HCT116 (cell line): ENCODE results near the gene MN1. TPM values are rescaled to one million over a fixed set of nuclear protein-coding genes. Genes with fewer than 3 reads are reported as not detected.

Source experiments
- ATAC-seq: fragments of 200-7000 bp; cut with Tn5 transposase; 2 replicates; pipeline ENCODE4 v1.9.1; 2020; ENCODE audit warnings: mild to moderate bottlenecking, moderate library complexity
- BruUV-seq: library from RNA; stranded (reverse); fragments of 400-500 nt; replicated peaks from 2 replicates; lab custom pipeline; 2021; lab: Mats Ljungman, UMichigan
- CTCF ChIA-PET: fragments of 300-600 bp; sonication (Branson Sonifier 250); formaldehyde crosslinking; loops from one replicate; lab custom pipeline; 2021; ENCODE audit warnings: antibody characterized with exemption; lab: Charles Lee
- POLR2A ChIA-PET: fragments of 300-600, 350-600 bp; sonication (Branson Sonifier 250); formaldehyde crosslinking; loops from one replicate; lab custom pipeline; 2021; ENCODE audit warnings: antibody characterized with exemption; lab: Charles Lee
- RAD21 ChIA-PET, 2 experiments: fragments of 300-600 bp; sonication (Branson Sonifier 250); formaldehyde crosslinking; loops; one replicate each; lab custom pipeline; 2023; ENCODE audit warnings: low total read pairs in 2 of 2; ENCODE audit not compliant: uncharacterized antibody in 2 of 2, unreplicated experiment in 2 of 2, low non-redundant PET in 1 of 2; lab: Charles Lee
- DNase-seq: peaks from one replicate; pipeline ENCODE4 v3.0.0-alpha.2; 2010; ENCODE audit warnings: low read depth, low spot score
- H2AFZ ChIP-seq: fragments of 200-600 bp; shearing (Covaris generic), sonication (generic); 2 replicates; pipeline ENCODE4 v1.6.1; 2017; ENCODE audit warnings: low read depth, mixed run types, mixed read lengths, antibody characterized with exemption, low read length; ENCODE audit not compliant: poor library complexity, severe bottlenecking
- H3K27ac ChIP-seq: 2 replicates; pipeline ENCODE4 v1.5.1; 2012; ENCODE audit warnings: low read depth, low read length
- H3K27me3 ChIP-seq: fragments of 200-600 bp; sonication (generic); 2 replicates; pipeline ENCODE4 v1.6.1; 2016; ENCODE audit warnings: mixed run types, low read length, mixed read lengths; ENCODE audit not compliant: insufficient read depth
- H3K36me3 ChIP-seq, 2 experiments: fragments of 200-500 bp in 1 of 2; fragments of 200-600 bp in 1 of 2; sonication (Bioruptor generic) in 1 of 2; sonication (generic) in 1 of 2; 2 replicates each; pipeline versions ENCODE4 v1.5.1 to v1.6.1; 2014 to 2016; ENCODE audit warnings: low read length in 2 of 2, inconsistent platforms in 1 of 2, mixed read lengths in 1 of 2, mixed run types in 1 of 2; ENCODE audit not compliant: insufficient read depth in 2 of 2, control insufficient read depth in 1 of 2
- H3K4me1 ChIP-seq, 2 experiments: fragments of 200-600 bp in 1 of 2; sonication (generic) in 1 of 2; 2 replicates each; pipeline versions ENCODE4 v1.5.1 to v1.6.1; 2012 to 2017; ENCODE audit warnings: low read length in 2 of 2, inconsistent platforms in 1 of 2, mild to moderate bottlenecking in 1 of 2, mixed read lengths in 1 of 2, mixed run types in 1 of 2, moderate library complexity in 1 of 2; ENCODE audit not compliant: insufficient read depth in 2 of 2, control insufficient read depth in 1 of 2
- H3K4me2 ChIP-seq: fragments of 200-600 bp; sonication (generic); 2 replicates; pipeline ENCODE4 v1.6.1; 2017; ENCODE audit warnings: mixed run types, low read length, mixed read lengths
- H3K4me3 ChIP-seq, 2 experiments: fragments of 200-600 bp in 1 of 2; sonication (generic) in 1 of 2; replicated peaks in 1 of 2; 2 replicates each; pipeline ENCODE4 v1.5.1; 2011 to 2016; ENCODE audit warnings: low read length in 2 of 2, control low read depth in 1 of 2, low read depth in 1 of 2, mild to moderate bottlenecking in 1 of 2, mixed read lengths in 1 of 2, mixed run types in 1 of 2
- H3K79me2 ChIP-seq: fragments of 200-600 bp; sonication (generic); 2 replicates; pipeline ENCODE4 v1.6.1; 2017; ENCODE audit warnings: mild to moderate bottlenecking, mixed run types, low read length, moderate library complexity, mixed read lengths; ENCODE audit not compliant: insufficient read depth
- H3K9ac ChIP-seq: fragments of 200-600 bp; sonication (generic); 2 replicates; pipeline ENCODE4 v1.6.1; 2016; ENCODE audit warnings: low read length, mixed read lengths
- H3K9me2 ChIP-seq: fragments of 200-600 bp; sonication (generic), shearing (Covaris generic); 2 replicates; pipeline ENCODE4 v1.6.1; 2017; ENCODE audit warnings: mixed run types, mild to moderate bottlenecking, moderate library complexity; ENCODE audit not compliant: insufficient read depth
- H3K9me3 ChIP-seq, 2 experiments: fragments of 200-500 bp in 1 of 2; fragments of 200-600 bp in 1 of 2; sonication (Bioruptor generic) in 1 of 2; sonication (generic) in 1 of 2; 2 replicates each; pipeline ENCODE4 v1.6.1; 2014 to 2017; ENCODE audit warnings: low read length in 2 of 2, mixed read lengths in 2 of 2, inconsistent platforms in 1 of 2, low read depth in 1 of 2, mild to moderate bottlenecking in 1 of 2, mixed run types in 1 of 2, moderate library complexity in 1 of 2; ENCODE audit not compliant: control insufficient read depth in 1 of 2, insufficient read depth in 1 of 2
- H4K20me1 ChIP-seq: fragments of 200-600 bp; sonication (generic), shearing (Covaris generic); 2 replicates; pipeline ENCODE4 v1.6.1; 2017; ENCODE audit warnings: mixed run types, mild to moderate bottlenecking, moderate library complexity; ENCODE audit not compliant: insufficient read depth
- CBX3 ChIP-seq: IDR thresholded peaks from 2 replicates; pipeline ENCODE4 v1.6.1; 2012; ENCODE audit warnings: low read depth
- ELF1 ChIP-seq: IDR thresholded peaks from 2 replicates; pipeline ENCODE4 v1.6.1; 2012; ENCODE audit warnings: low read depth, borderline replicate concordance
- JUND ChIP-seq: IDR thresholded peaks from 2 replicates; pipeline ENCODE4 v1.6.1; 2012
- SIN3A ChIP-seq: IDR thresholded peaks from 2 replicates; pipeline ENCODE4 v1.6.1; 2012; ENCODE audit warnings: low read depth
- intact Hi-C: fragments of 100-400 bp; cut with micrococcal nuclease; formaldehyde crosslinking; loops from 2 replicates; pipeline ENCODE4 v1.10.0; 2022
- total RNA-seq: library from RNA; stranded (reverse); gene quantifications from one replicate; pipeline ENCODE4 v1.2.1, GENCODE V29; 2021; ENCODE audit not compliant: unreplicated experiment
- TF ChIP-seq, protein P1 (sequence below): IDR thresholded peaks from 2 replicates; pipeline ENCODE4 v1.6.1; 2012; ENCODE audit warnings: low read depth

MN1 gene
- total RNA-seq, 1 experiment from 2014 or later, result 2.9 TPM

DNA sequence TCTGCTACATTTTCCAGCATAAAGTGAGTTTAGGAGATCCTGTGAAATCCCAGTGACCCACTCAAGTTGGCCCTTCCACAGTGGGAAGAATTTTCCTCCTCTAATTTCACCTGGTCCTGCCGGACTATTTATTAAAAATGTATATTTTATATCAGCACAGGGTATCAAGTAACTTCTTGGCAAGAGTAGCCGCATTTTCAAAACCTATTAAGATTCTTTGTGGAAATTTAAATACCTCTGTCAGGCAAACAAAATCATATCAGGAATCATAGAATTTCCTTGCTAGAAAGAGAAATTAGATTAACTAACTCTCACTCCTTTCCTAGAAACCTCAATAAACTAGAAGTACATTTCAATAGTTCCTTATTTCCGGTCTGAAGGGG is 9.7 kb downstream of the MN1 start:
- Histone ChIP-seq H3K9me2 (no peaks in the 10 kb centered on the region), H2AFZ (no peak overlapping the region), H3K4me1 (no peaks in the 10 kb centered on the region), H3K27ac (no peak overlapping the region), H3K27me3 (no peaks in the 10 kb centered on the region), H3K9ac (no peak overlapping the region), H3K4me2 (no peak overlapping the region), H3K4me3 (no peak overlapping the region), H3K36me3 (no peaks in the 10 kb centered on the region), H3K79me2 (no peaks in the 10 kb centered on the region), H3K9me3 (no peaks in the 10 kb centered on the region), H4K20me1 (no peaks in the 10 kb centered on the region)
- BruUV-seq, result no TSS peak
- intact Hi-C loops, result no loop called here
- ATAC-seq (no peak), DNase-seq (no peak)
- TF ChIP-seq SIN3A (no peak), CBX3 (no peak), ELF1 (no peak)
- TF ChIP-seq, protein P1, sequence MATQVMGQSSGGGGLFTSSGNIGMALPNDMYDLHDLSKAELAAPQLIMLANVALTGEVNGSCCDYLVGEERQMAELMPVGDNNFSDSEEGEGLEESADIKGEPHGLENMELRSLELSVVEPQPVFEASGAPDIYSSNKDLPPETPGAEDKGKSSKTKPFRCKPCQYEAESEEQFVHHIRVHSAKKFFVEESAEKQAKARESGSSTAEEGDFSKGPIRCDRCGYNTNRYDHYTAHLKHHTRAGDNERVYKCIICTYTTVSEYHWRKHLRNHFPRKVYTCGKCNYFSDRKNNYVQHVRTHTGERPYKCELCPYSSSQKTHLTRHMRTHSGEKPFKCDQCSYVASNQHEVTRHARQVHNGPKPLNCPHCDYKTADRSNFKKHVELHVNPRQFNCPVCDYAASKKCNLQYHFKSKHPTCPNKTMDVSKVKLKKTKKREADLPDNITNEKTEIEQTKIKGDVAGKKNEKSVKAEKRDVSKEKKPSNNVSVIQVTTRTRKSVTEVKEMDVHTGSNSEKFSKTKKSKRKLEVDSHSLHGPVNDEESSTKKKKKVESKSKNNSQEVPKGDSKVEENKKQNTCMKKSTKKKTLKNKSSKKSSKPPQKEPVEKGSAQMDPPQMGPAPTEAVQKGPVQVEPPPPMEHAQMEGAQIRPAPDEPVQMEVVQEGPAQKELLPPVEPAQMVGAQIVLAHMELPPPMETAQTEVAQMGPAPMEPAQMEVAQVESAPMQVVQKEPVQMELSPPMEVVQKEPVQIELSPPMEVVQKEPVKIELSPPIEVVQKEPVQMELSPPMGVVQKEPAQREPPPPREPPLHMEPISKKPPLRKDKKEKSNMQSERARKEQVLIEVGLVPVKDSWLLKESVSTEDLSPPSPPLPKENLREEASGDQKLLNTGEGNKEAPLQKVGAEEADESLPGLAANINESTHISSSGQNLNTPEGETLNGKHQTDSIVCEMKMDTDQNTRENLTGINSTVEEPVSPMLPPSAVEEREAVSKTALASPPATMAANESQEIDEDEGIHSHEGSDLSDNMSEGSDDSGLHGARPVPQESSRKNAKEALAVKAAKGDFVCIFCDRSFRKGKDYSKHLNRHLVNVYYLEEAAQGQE, result no peak
- ChIA-PET CTCF (no interaction called here), RAD21 (no interaction called here), POLR2A (no interaction called here)

DNA sequence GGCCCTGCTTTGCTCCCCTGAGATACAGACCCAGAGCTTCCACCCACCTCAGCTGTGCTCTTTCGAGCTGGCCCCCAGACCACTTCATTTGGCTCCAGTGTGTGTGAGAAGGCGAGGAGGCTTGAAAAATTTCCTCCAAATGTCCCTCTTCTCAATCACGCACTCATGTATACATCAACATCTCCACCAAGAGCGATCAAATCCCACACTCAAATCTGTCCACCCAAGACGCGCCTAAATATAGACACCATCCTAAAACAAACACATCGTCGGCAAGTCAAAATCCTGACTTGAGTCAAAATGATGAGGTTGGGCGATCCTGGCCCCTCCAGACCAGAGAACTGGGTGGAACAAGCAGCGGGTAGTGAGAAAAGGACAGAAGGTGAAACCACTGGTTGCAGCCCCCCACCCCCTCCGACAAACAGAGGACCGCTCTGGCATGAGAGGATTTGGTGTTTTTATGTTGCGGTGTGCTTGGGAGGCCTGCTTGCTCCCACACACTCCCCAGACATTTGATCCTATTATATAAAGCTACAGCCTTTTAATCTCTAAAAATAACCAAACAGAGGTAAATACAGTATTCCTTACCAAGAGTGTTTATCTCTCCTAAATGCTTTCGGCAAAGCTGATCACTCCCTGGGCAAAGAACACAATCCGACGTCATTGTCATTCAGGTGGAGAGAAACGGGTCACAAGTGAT is 10.2 kb downstream of the MN1 start:
- ChIA-PET RAD21 (no interaction called here), CTCF (no interaction called here), POLR2A (no interaction called here)
- H3K9me3 ChIP-seq, result no peaks in the 10 kb centered on the region
- ATAC-seq (no peak), DNase-seq (no peak)
- no peak overlapping the region for H3K9ac ChIP-seq
- intact Hi-C loops, result no loop called here
- no peaks in the 10 kb centered on the region for H3K36me3 ChIP-seq
- H2AFZ ChIP-seq, result no peak overlapping the region
- H3K27ac ChIP-seq, result no peak overlapping the region
- H3K27me3 ChIP-seq, result no peaks in the 10 kb centered on the region
- no peaks in the 10 kb centered on the region for H3K79me2 ChIP-seq
- H4K20me1 ChIP-seq, result no peaks in the 10 kb centered on the region
- TF ChIP-seq JUND (no peak), CBX3 (no peak)
- no peaks in the 10 kb centered on the region for H3K9me2 ChIP-seq
- no peaks in the 10 kb centered on the region for H3K4me1 ChIP-seq
- H3K4me2 ChIP-seq, result no peak overlapping the region
- H3K4me3 ChIP-seq, result no peak overlapping the region
- no TSS peak for BruUV-seq
